GM23338 (cell line): ENCODE data around the gene PFKFB3. TPM values are rescaled to one million over a fixed set of nuclear protein-coding genes. Genes with fewer than 3 reads are reported as not detected.

Source experiments
- ATAC-seq: fragments of 200-7000 bp; cut with Tn5 transposase; 3 replicates; pipeline ENCODE4 v1.9.1; 2020
- DNase-seq: peaks from one replicate; pipeline ENCODE4 v3.0.0-alpha.2; 2015; ENCODE audit warnings: low spot score
- H2AFZ ChIP-seq: fragments of 200-600 bp; sonication (generic); 2 replicates; pipeline ENCODE4 v1.8.0; 2016; ENCODE audit warnings: antibody characterized with exemption, mild to moderate bottlenecking, moderate library complexity
- H3F3A ChIP-seq: fragments of 200-600 bp; sonication (generic); replicated peaks from 2 replicates; pipeline ENCODE4 v1.8.0; 2017; ENCODE audit warnings: antibody characterized with exemption, mixed run types, low read depth
- H3K27ac ChIP-seq: fragments of 200-600 bp; sonication (generic); 2 replicates; pipeline ENCODE4 v1.6.1; 2016; ENCODE audit warnings: low read depth
- H3K27me3 ChIP-seq: fragments of 200-600 bp; sonication (generic); 2 replicates; pipeline ENCODE4 v1.8.0; 2016; ENCODE audit warnings: mild to moderate bottlenecking, mixed run types, moderate library complexity; ENCODE audit not compliant: insufficient read depth
- H3K36me3 ChIP-seq: fragments of 200-600 bp; sonication (generic); 2 replicates; pipeline ENCODE4 v1.8.0; 2016; ENCODE audit warnings: mild to moderate bottlenecking; ENCODE audit not compliant: insufficient read depth
- H3K4me1 ChIP-seq: fragments of 200-600 bp; sonication (generic); 2 replicates; pipeline ENCODE4 v1.8.0; 2016; ENCODE audit warnings: mild to moderate bottlenecking, moderate library complexity; ENCODE audit not compliant: insufficient read depth
- H3K4me2 ChIP-seq: fragments of 200-600 bp; sonication (generic); 2 replicates; pipeline ENCODE4 v1.7.1; 2017; ENCODE audit warnings: mixed run types
- H3K4me3 ChIP-seq: fragments of 200-600 bp; sonication (generic); 2 replicates; pipeline ENCODE4 v1.6.1; 2016; ENCODE audit warnings: mixed run types
- H3K79me2 ChIP-seq: fragments of 200-600 bp; sonication (generic); replicated peaks from 2 replicates; pipeline ENCODE4 v1.8.0; 2017; ENCODE audit warnings: mild to moderate bottlenecking; ENCODE audit not compliant: insufficient read depth
- H3K9me2 ChIP-seq: fragments of 200-600 bp; sonication (generic); 2 replicates; pipeline ENCODE4 v1.8.0; 2017; ENCODE audit not compliant: insufficient read depth
- H4K20me1 ChIP-seq: fragments of 200-600 bp; sonication (generic); replicated peaks from 2 replicates; pipeline ENCODE4 v1.8.0; 2017; ENCODE audit warnings: mild to moderate bottlenecking; ENCODE audit not compliant: insufficient read depth
- H3K27ac Mint-ChIP-seq: 2 replicates; pipeline ENCODE4 v1.8.0; 2020; ENCODE audit warnings: inconsistent platforms, mild to moderate bottlenecking, moderate library complexity, mixed read lengths
- H3K27me3 Mint-ChIP-seq: 3 replicates; pipeline ENCODE4 v1.8.0; 2022; ENCODE audit warnings: low read depth, mild to moderate bottlenecking, moderate library complexity, mixed read lengths, inconsistent platforms; ENCODE audit not compliant: insufficient read depth, poor library complexity
- H3K36me3 Mint-ChIP-seq: 3 replicates; pipeline ENCODE4 v1.8.0; 2021; ENCODE audit warnings: low read depth, mild to moderate bottlenecking, inconsistent platforms, moderate library complexity, mixed read lengths
- H3K4me1 Mint-ChIP-seq: 3 replicates; pipeline ENCODE4 v1.8.0; 2020; ENCODE audit warnings: mild to moderate bottlenecking, inconsistent platforms, mixed read lengths
- H3K4me3 Mint-ChIP-seq: 3 replicates; pipeline ENCODE4 v1.8.0; 2021; ENCODE audit warnings: moderate library complexity, mild to moderate bottlenecking, inconsistent platforms, mixed read lengths
- H3K9me3 Mint-ChIP-seq: 3 replicates; pipeline ENCODE4 v1.8.0; 2020; ENCODE audit warnings: moderate library complexity, mild to moderate bottlenecking, inconsistent platforms, mixed read lengths
- CREB1 ChIP-seq: fragments of 250-450 bp; sonication (Bioruptor Pico); IDR thresholded peaks from 2 replicates; pipeline ENCODE4 v1.5.0; 2020; ENCODE audit warnings: low read depth, mild to moderate bottlenecking, moderate library complexity
- CTCF ChIP-seq, 2 experiments: fragments of 200-600 bp in 1 of 2; sonication (generic) in 1 of 2; conservative IDR thresholded peaks; 2 replicates each; pipeline versions ENCODE4 v1.5.1 to v1.6.1; 2016 to 2017; ENCODE audit warnings: antibody characterized with exemption in 2 of 2, low read depth in 2 of 2, mild to moderate bottlenecking in 2 of 2, moderate library complexity in 1 of 2
- NANOG ChIP-seq: IDR thresholded peaks from 2 replicates; pipeline ENCODE4 v1.6.1; 2016; ENCODE audit warnings: antibody characterized with exemption, borderline replicate concordance
- ZNF114 ChIP-seq: fragments of 250-450 bp; sonication (Bioruptor Pico); IDR thresholded peaks from 2 replicates; pipeline ENCODE4 v1.5.0; 2020; ENCODE audit warnings: mild to moderate bottlenecking, moderate library complexity
- ZNF462 ChIP-seq: fragments of 250-450 bp; sonication (Bioruptor Pico); IDR thresholded peaks from 2 replicates; pipeline ENCODE4 v1.5.0; 2020; ENCODE audit warnings: mild to moderate bottlenecking, moderate library complexity
- polyA plus RNA-seq: library from polyadenylated mRNA; unstranded; fragments of >200 nt; fragmentation: Nextera tagmentation; extraction: Ambion mirVana; gene quantifications from 2 replicates; pipeline ENCODE4 v1.2.1, GENCODE V29; 2016
- total RNA-seq: library from RNA; depleted of rRNA; stranded (reverse); fragments of >200 nt; shearing (Covaris generic); gene quantifications from 2 replicates; pipeline ENCODE4 v1.2.3, GENCODE V29; 2014

The PFKFB3 gene
- total and polyA plus RNA-seq, 2 experiments from 2014 or later = 9.5 to 26.8 TPM

- TF ChIP-seq ZNF462 (CRISPR knock-in tag) = no peak
These were observed 31.6 kb downstream of the PFKFB3 start (continued) for GRCh38 chr10:6234371-6234770.

- ATAC-seq (peak; percentile 33; the same call in 1 of the 3 replicates), DNase-seq (no peak)
- Mint-ChIP-seq H3K27ac (peak overlapping the region; percentile 64), H3K4me1 (no peaks in the 10 kb centered on the region), H3K4me3 (no peak overlapping the region), H3K27me3 (peaks cover 18% of the 10 kb centered on the region), H3K36me3 (peaks cover 31% of the 10 kb centered on the region), H3K9me3 (peaks cover 5% of the 10 kb centered on the region; the same call in 1 of the 3 replicates)
- H2AFZ ChIP-seq = no peak overlapping the region
- H3K27me3 ChIP-seq = no peaks in the 10 kb centered on the region
- H3K36me3 ChIP-seq = no peaks in the 10 kb centered on the region
- no peak overlapping the region for H3K27ac ChIP-seq
- H3F3A ChIP-seq = no peaks in the 10 kb centered on the region
- no peaks in the 10 kb centered on the region for H3K4me1 ChIP-seq
- no peak overlapping the region for H3K4me2 ChIP-seq
- H3K79me2 ChIP-seq = no peaks in the 10 kb centered on the region
- H4K20me1 ChIP-seq = no peaks in the 10 kb centered on the region
- no peaks in the 10 kb centered on the region for H3K9me2 ChIP-seq
- H3K4me3 ChIP-seq = no peak overlapping the region
- no peak for TF ChIP-seq NANOG
- TF ChIP-seq ZNF114 = no peak
- TF ChIP-seq ZNF462 (CRISPR knock-in tag) = no peak
- no peak for TF ChIP-seq CTCF (conservative IDR thresholded peaks at IDR 0.05; ENCODE audit: low read depth in 2 of 2)
- no peak for TF ChIP-seq CREB1 (CRISPR knock-in tag)
These were observed 33.8 kb downstream of the PFKFB3 start for GRCh38 chr10:6236349-6237198.
